ENCODE measurements around the gene SLC9A2. TPM values are rescaled to one million over a fixed set of nuclear protein-coding genes. Genes with fewer than 3 reads are reported as not detected.

The SLC9A2 gene
- total RNA-seq, 1 donor from 2014 or later = not detected

- no peak for DNase-seq
- Mint-ChIP-seq H3K9me3 (no peaks in the 10 kb centered on the region), H3K27ac (no peak overlapping the region), H3K4me1 (no peaks in the 10 kb centered on the region), H3K36me3 (ENCODE audit: low read depth) (no peaks in the 10 kb centered on the region), H3K27me3 (peaks cover 8% of the 10 kb centered on the region), H3K4me3 (no peak overlapping the region)
- intact Hi-C loops (cut with micrococcal nuclease) = no loop called here
Observed at GRCh38 chr2:102743259-102743658, 123.9 kb downstream of the SLC9A2 start.

GRCh38 chr2:102748107-102748506 is 128.8 kb downstream of the SLC9A2 start:
- intact Hi-C loops (cut with micrococcal nuclease) = no loop called here
- H3K9me3 Mint-ChIP-seq = no peaks in the 10 kb centered on the region
- peaks cover 6% of the 10 kb centered on the region for H3K27me3 Mint-ChIP-seq
- no peak overlapping the region for H3K27ac Mint-ChIP-seq
- DNase-seq = no peak
- no peak overlapping the region for H3K4me3 Mint-ChIP-seq
- H3K36me3 Mint-ChIP-seq (ENCODE audit: low read depth) = no peaks in the 10 kb centered on the region
- H3K4me1 Mint-ChIP-seq = no peaks in the 10 kb centered on the region

GRCh38 chr2:102749938-102750337 is 130.6 kb downstream of the SLC9A2 start:
- Mint-ChIP-seq H3K27ac (no peak overlapping the region), H3K27me3 (peaks cover 4% of the 10 kb centered on the region), H3K4me1 (no peaks in the 10 kb centered on the region), H3K4me3 (no peak overlapping the region), H3K9me3 (no peaks in the 10 kb centered on the region), H3K36me3 (ENCODE audit: low read depth) (no peaks in the 10 kb centered on the region)
- intact Hi-C loops (cut with micrococcal nuclease) = no loop called here
- no peak for DNase-seq

- no peaks in the 10 kb centered on the region for H3K9me3 Mint-ChIP-seq
- no peaks in the 10 kb centered on the region for H3K36me3 Mint-ChIP-seq (ENCODE audit: low read depth)
- no peak overlapping the region for H3K4me3 Mint-ChIP-seq
- intact Hi-C loops (cut with micrococcal nuclease) = loop anchor here (1.0 kb wide), 1 partner anchor 53 kb away; no protein-coding TSS in a partner anchor
- H3K4me1 Mint-ChIP-seq = no peaks in the 10 kb centered on the region
- H3K27me3 Mint-ChIP-seq = peaks cover 4% of the 10 kb centered on the region
- DNase-seq = peak; percentile 75
- no peak overlapping the region for H3K27ac Mint-ChIP-seq
Observed at GRCh38 chr2:102753563-102754159, 134.3 kb downstream of the SLC9A2 start.

GRCh38 chr2:102754456-102755145 is 135.2 kb downstream of the SLC9A2 start:
- Mint-ChIP-seq H3K9me3 (no peaks in the 10 kb centered on the region), H3K36me3 (ENCODE audit: low read depth) (no peaks in the 10 kb centered on the region), H3K27me3 (peaks cover 4% of the 10 kb centered on the region), H3K27ac (no peak overlapping the region), H3K4me3 (no peak overlapping the region), H3K4me1 (no peaks in the 10 kb centered on the region)
- intact Hi-C loops (cut with micrococcal nuclease) = no loop called here
- no peak for DNase-seq

GRCh38 chr2:102755284-102755683 is 135.9 kb downstream of the SLC9A2 start:
- no peaks in the 10 kb centered on the region for H3K4me1 Mint-ChIP-seq
- no peak overlapping the region for H3K4me3 Mint-ChIP-seq
- no peaks in the 10 kb centered on the region for H3K9me3 Mint-ChIP-seq
- DNase-seq = no peak
- H3K27ac Mint-ChIP-seq = no peak overlapping the region
- no peaks in the 10 kb centered on the region for H3K36me3 Mint-ChIP-seq (ENCODE audit: low read depth)
- intact Hi-C loops (cut with micrococcal nuclease) = no loop called here
- H3K27me3 Mint-ChIP-seq = peaks cover 4% of the 10 kb centered on the region

GRCh38 chr2:102758439-102758838 is 139.1 kb downstream of the SLC9A2 start:
- intact Hi-C loops (cut with micrococcal nuclease) = no loop called here
- Mint-ChIP-seq H3K27me3 (no peaks in the 10 kb centered on the region), H3K9me3 (no peaks in the 10 kb centered on the region), H3K36me3 (ENCODE audit: low read depth) (no peaks in the 10 kb centered on the region), H3K4me1 (no peaks in the 10 kb centered on the region), H3K4me3 (no peak overlapping the region), H3K27ac (no peak overlapping the region)
- DNase-seq = no peak

Other genes with a start within 250 kb of the SLC9A2 start
- gene IL18RAP, start 196.4 kb upstream of the SLC9A2 start, total RNA-seq = 15.0 and 16.9 TPM in 2 replicates
- 0.07 and 0.12 TPM in 2 replicates for gene SLC9A4, start 146.3 kb upstream of the SLC9A2 start, total RNA-seq
- gene TMEM182, start 142.5 kb downstream of the SLC9A2 start, total RNA-seq = 3.9 and 4.0 TPM in 2 replicates